ENCODE measurements around the gene DNAJA4. TPM values are rescaled to one million over a fixed set of nuclear protein-coding genes. Genes with fewer than 3 reads are reported as not detected.

DNAJA4 gene
- total RNA-seq, 1 donor from 2014 or later, result 150 TPM

GRCh38 chr15:78329625-78330024, 65.3 kb downstream of the DNAJA4 start:
- no peak for DNase-seq (ENCODE audit: low spot score)
- intact Hi-C loops (cut with DNase I), result no loop called here

Other genes starting within 250 kb of the DNAJA4 start
- gene TBC1D2B, start 186.9 kb upstream of the DNAJA4 start, total RNA-seq, result 11.3 TPM
- gene SH2D7, start 172.0 kb upstream of the DNAJA4 start, total RNA-seq, result not detected
- 16.7 TPM for gene CIB2, start 133.1 kb upstream of the DNAJA4 start, total RNA-seq
- gene IDH3A, start 115.2 kb upstream of the DNAJA4 start, total RNA-seq, result 370 TPM
- not detected for gene ACSBG1, start 30.0 kb upstream of the DNAJA4 start, total RNA-seq
- gene SKIC8, start 35.0 kb downstream of the DNAJA4 start, total RNA-seq, result 33.3 TPM
- not detected for gene CRABP1, start 75.8 kb downstream of the DNAJA4 start, total RNA-seq
- 28.0 TPM for gene IREB2, start 173.7 kb downstream of the DNAJA4 start, total RNA-seq
- 5.1 TPM for gene HYKK, start 243.0 kb downstream of the DNAJA4 start, total RNA-seq

Data from cardiac septum (tissue), 1 donor.